Type B pancreatic cell (in vitro differentiated cells): ENCODE results near the gene RECQL. TPM values are rescaled to one million over a fixed set of nuclear protein-coding genes. Genes with fewer than 3 reads are reported as not detected.
A peak's percentile ranks its signal among the peaks of the same experiment; 100 is the strongest.

ENCODE experiments used
- DNase-seq: peaks from one replicate; pipeline ENCODE4 v3.0.0; 2021; ENCODE audit warnings: mixed read lengths; ENCODE audit not compliant: unreplicated experiment; ENCODE audit errors: extremely low spot score
- H3K27ac Mint-ChIP-seq: 2 replicates; pipeline ENCODE4 v1.8.0; 2021; ENCODE audit warnings: mild to moderate bottlenecking, mixed read lengths
- H3K27me3 Mint-ChIP-seq: 2 replicates; pipeline ENCODE4 v1.8.0; 2021; ENCODE audit warnings: mixed read lengths
- H3K36me3 Mint-ChIP-seq: 2 replicates; pipeline ENCODE4 v1.8.0; 2021; ENCODE audit warnings: mixed read lengths
- H3K4me1 Mint-ChIP-seq: one replicate; pipeline ENCODE4 v1.8.0; 2021; ENCODE audit warnings: mixed read lengths; ENCODE audit not compliant: unreplicated experiment
- H3K4me3 Mint-ChIP-seq: 2 replicates; pipeline ENCODE4 v1.8.0; 2021; ENCODE audit warnings: mild to moderate bottlenecking, mixed read lengths
- H3K9me3 Mint-ChIP-seq: 2 replicates; pipeline ENCODE4 v1.8.0; 2021; ENCODE audit warnings: mixed read lengths
- CTCF ChIP-seq: fragments of 200-600 bp; sonication (generic); conservative IDR thresholded peaks from 2 replicates; pipeline ENCODE4 v1.5.0; 2021; ENCODE audit warnings: antibody characterized with exemption, mild to moderate bottlenecking
- total RNA-seq: library from RNA; stranded (reverse); gene quantifications from 2 replicates; pipeline ENCODE4 v1.2.1, GENCODE V29; 2021; ENCODE audit warnings: low replicate concordance

Gene RECQL
- total RNA-seq, 1 donor from 2014 or later: 25.6 TPM

GRCh38 chr12:21502164-21502496, 695 bp upstream of the RECQL start:
- Mint-ChIP-seq H3K4me1 (peaks cover 8% of the 10 kb centered on the region), H3K4me3 (no peak overlapping the region), H3K27ac (no peak overlapping the region)

GRCh38 chr12:21500786-21501257, 613 bp downstream of the RECQL start:
- Mint-ChIP-seq H3K4me3 (no peak overlapping the region), H3K9me3 (no peaks in the 10 kb centered on the region), H3K27ac (no peak overlapping the region), H3K36me3 (peaks cover 4% of the 10 kb centered on the region), H3K4me1 (peaks cover 8% of the 10 kb centered on the region), H3K27me3 (no peaks in the 10 kb centered on the region)
- no peak for DNase-seq
- TF ChIP-seq CTCF: no peak

More at GRCh38 chr12:21502164-21502496, 695 bp upstream of the RECQL start:
- Mint-ChIP-seq H3K36me3 (peaks cover 4% of the 10 kb centered on the region), H3K27me3 (no peaks in the 10 kb centered on the region), H3K9me3 (no peaks in the 10 kb centered on the region)
- TF ChIP-seq CTCF: no peak
- DNase-seq: no peak

- Mint-ChIP-seq H3K4me1 (peaks cover 8% of the 10 kb centered on the region), H3K4me3 (peak overlapping the region; percentile 37), H3K27ac (no peak overlapping the region), H3K27me3 (no peaks in the 10 kb centered on the region), H3K9me3 (no peaks in the 10 kb centered on the region), H3K36me3 (peaks cover 4% of the 10 kb centered on the region)
- DNase-seq: no peak
- TF ChIP-seq CTCF: no peak
These were observed 1.7 kb downstream of the RECQL start for GRCh38 chr12:21499765-21500164.

GRCh38 chr12:21485998-21486397, 15.4 kb downstream of the RECQL start:
- no peaks in the 10 kb centered on the region for H3K4me1 Mint-ChIP-seq
- no peak overlapping the region for H3K4me3 Mint-ChIP-seq
- H3K36me3 Mint-ChIP-seq: peaks cover 34% of the 10 kb centered on the region
- no peaks in the 10 kb centered on the region for H3K27me3 Mint-ChIP-seq
- DNase-seq: no peak
- H3K27ac Mint-ChIP-seq: no peak overlapping the region
- H3K9me3 Mint-ChIP-seq: no peaks in the 10 kb centered on the region
- no peak for TF ChIP-seq CTCF

- Mint-ChIP-seq H3K27ac (no peak overlapping the region), H3K4me3 (no peak overlapping the region), H3K36me3 (peaks cover 19% of the 10 kb centered on the region), H3K9me3 (no peaks in the 10 kb centered on the region), H3K4me1 (no peaks in the 10 kb centered on the region), H3K27me3 (no peaks in the 10 kb centered on the region)
- DNase-seq: no peak
- no peak for TF ChIP-seq CTCF
These were observed 17.9 kb downstream of the RECQL start for GRCh38 chr12:21483531-21483930.
